GM12865 (cell line): ENCODE results near the gene ADAMTS3.

Source experiments
- DNase-seq: peaks from one replicate; pipeline ENCODE4 v3.0.0; 2010; ENCODE audit warnings: low read depth
- H3K4me3 ChIP-seq: 2 replicates; pipeline ENCODE4 v1.5.1; 2011; ENCODE audit warnings: mild to moderate bottlenecking, low read depth, low read length, control low read depth
- TF ChIP-seq, protein P1 (sequence below): IDR thresholded peaks from 2 replicates; pipeline ENCODE4 v1.5.1; 2011; ENCODE audit warnings: low read length, control low read depth, low read depth, inconsistent platforms; ENCODE audit not compliant: insufficient read depth; ENCODE audit errors: missing control alignments

Gene ADAMTS3

DNA sequence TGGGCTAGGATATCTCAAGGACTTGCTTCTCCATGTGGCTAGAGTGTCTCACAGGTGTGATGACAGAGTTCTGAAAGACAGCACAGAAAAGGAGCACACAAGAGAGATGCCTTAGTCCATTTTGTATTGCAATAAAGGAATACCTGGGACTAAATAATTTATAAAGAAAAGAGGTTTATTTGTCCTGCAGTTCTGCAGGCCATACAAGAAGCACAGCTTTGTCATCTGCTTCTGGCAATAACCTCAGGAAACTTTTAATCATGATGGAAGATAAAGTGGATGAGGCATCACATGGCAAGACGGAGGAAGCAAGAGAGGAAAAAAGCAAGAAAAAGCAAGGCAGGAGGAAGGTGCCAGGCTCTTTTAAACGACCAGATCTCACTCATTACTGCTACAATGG lies 126.9 kb downstream of the ADAMTS3 start:
- TF ChIP-seq, protein P1, sequence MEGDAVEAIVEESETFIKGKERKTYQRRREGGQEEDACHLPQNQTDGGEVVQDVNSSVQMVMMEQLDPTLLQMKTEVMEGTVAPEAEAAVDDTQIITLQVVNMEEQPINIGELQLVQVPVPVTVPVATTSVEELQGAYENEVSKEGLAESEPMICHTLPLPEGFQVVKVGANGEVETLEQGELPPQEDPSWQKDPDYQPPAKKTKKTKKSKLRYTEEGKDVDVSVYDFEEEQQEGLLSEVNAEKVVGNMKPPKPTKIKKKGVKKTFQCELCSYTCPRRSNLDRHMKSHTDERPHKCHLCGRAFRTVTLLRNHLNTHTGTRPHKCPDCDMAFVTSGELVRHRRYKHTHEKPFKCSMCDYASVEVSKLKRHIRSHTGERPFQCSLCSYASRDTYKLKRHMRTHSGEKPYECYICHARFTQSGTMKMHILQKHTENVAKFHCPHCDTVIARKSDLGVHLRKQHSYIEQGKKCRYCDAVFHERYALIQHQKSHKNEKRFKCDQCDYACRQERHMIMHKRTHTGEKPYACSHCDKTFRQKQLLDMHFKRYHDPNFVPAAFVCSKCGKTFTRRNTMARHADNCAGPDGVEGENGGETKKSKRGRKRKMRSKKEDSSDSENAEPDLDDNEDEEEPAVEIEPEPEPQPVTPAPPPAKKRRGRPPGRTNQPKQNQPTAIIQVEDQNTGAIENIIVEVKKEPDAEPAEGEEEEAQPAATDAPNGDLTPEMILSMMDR: no peak
- H3K4me3 ChIP-seq: no peak overlapping the region
- DNase-seq: no peak

DNA sequence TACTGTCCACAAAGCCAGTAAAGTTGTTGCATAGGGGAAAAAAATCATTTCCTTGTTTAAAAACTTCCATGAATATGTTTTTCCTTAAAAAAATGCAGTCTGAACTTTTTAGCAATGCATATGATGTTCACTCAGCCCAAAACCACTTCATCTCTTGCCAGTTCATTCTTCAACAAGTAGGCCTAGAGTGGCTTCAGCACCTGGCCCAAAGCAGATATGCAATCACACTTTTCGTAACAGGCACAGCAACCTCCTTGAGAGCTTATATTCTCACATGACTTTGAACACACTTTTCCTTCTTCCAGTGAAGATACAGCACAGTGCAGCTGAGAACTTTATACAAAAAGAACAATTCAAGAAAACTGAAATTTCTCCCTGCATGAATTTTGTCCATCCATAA lies 128.6 kb downstream of the ADAMTS3 start:
- H3K4me3 ChIP-seq: no peak overlapping the region
- no peak for DNase-seq
- TF ChIP-seq, protein P1: no peak

DNA sequence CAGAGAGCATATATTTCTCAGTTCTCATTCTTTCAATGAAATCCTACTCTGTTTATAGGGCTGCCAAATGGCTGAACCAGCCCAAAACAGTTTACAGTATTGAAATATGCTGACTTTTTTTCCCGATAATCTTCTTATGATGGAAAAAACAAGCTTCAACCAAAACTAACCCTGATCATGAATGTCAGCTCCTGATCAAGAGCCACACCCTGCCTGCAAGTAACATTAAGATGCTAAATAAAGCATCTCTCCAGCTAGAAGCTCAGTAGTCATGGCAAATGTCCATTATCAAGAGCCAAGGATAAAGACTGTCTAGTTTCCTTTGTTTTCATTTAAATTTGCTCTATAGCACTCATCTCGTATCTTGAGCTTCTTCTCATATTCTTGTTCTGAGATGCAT lies 136.0 kb downstream of the ADAMTS3 start:
- no peak for DNase-seq
- H3K4me3 ChIP-seq: no peak overlapping the region
- TF ChIP-seq, protein P1: no peak

DNA sequence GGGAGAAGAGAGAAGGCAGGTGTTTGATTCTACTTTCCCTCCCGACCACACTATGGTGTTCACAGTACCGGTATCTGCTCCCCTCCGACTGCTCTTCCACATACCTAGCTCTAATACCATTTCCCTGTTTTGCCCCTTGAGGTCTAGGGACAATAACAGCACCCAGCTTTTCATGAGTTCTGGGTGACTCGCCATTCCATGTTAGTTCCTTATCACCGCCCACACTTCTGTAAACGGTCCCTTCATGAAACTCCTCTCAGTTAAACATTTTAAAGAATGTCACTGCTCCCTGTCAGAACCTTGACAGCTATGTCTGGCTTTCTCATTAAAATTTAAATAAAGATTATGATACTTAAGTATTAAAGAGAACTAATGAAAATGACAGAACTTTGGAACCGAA lies 136.7 kb downstream of the ADAMTS3 start:
- TF ChIP-seq, protein P1: no peak
- no peak overlapping the region for H3K4me3 ChIP-seq
- DNase-seq: no peak

DNA sequence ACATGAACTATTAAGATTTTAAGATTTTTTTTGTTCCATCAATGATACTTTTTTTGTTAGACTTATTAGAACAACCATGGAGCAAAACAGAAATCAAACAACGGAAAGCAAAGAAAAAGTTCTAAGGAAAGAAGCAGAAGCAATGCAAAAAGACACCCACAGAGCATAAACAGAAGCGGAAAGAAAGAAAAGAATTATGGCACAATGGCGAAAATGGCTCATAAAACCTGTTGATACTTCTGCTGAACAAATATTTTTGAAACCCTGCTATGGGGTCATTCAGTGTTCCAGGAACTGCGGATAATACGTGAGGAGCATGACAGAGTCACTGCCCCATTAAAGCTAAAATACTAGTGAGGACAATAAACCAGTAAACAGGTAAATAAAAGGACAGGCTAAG lies 138.0 kb downstream of the ADAMTS3 start:
- H3K4me3 ChIP-seq: no peak overlapping the region
- DNase-seq: no peak
- TF ChIP-seq, protein P1: no peak

DNA sequence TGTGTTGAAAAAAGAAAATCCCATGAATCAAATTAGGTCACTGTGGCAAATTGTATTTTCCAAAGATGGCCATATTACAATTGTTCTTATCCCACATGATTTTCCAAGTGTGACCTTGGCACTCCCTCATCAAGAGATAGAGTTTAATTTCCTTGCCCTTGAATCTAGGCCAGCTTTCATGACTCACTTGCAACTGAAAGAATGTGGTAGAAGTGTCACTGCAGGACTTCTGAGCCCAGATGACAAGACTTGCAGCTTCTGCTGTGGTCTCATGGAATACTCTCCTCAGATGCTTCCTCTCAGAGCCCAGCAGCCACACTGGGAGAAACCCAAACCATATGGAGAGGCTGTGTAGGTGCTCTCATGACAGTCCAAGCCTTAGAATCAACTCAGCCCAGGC lies 139.0 kb downstream of the ADAMTS3 start:
- H3K4me3 ChIP-seq: no peak overlapping the region
- no peak for DNase-seq
- TF ChIP-seq, protein P1: no peak

DNA sequence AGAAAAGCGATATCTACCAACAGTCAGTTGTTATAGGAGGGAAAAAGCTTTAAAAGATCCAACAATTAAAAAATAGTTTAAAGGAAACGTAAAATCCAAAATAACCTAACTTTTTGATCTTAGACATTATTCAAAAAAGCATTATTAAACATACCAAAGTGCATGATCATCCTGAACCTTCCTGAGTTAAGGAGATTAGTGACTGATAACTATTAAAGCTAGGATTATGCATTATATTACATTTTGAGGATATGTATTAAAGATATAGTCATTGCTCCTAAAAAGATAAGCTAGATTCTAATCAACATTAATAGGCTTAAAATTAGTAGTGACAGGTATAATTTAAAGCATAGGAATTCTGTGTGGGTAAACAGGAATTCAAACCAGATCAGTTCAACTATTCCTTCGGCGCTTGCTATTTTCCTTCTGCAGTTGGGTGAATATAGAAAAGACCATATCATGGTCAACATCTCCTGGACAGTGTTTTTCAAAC lies 139.6 kb downstream of the ADAMTS3 start:
- H3K4me3 ChIP-seq: no peak overlapping the region
- DNase-seq: no peak
- TF ChIP-seq, protein P1: no peak
